SKM-1 treated with dmso at 0.1 percent for 144 hours (cell line): Measurements from ENCODE around the gene ULK4.
"Not testable (repeated sequence)": the region's sequence is repeated elsewhere in the genome, so short reads cannot be mapped to it uniquely, and the experiment has no call there.

ENCODE experiments used
- DNase-seq: peaks from one replicate; lab custom pipeline; 2025; ENCODE audit not compliant: unreplicated experiment; lab: John Stamatoyannopoulos, UW

ULK4 gene

GRCh38 chr3:41370765-41371535 lies 591.0 kb downstream of the ULK4 start:
- not testable (repeated sequence) for DNase-seq

GRCh38 chr3:41370307-41370706 lies 591.6 kb downstream of the ULK4 start:
- DNase-seq, result no peak

- no peak for DNase-seq
These were observed 592.1 kb downstream of the ULK4 start for GRCh38 chr3:41369838-41370237.

GRCh38 chr3:41365973-41366372 lies 595.9 kb downstream of the ULK4 start:
- DNase-seq, result no peak

DNA sequence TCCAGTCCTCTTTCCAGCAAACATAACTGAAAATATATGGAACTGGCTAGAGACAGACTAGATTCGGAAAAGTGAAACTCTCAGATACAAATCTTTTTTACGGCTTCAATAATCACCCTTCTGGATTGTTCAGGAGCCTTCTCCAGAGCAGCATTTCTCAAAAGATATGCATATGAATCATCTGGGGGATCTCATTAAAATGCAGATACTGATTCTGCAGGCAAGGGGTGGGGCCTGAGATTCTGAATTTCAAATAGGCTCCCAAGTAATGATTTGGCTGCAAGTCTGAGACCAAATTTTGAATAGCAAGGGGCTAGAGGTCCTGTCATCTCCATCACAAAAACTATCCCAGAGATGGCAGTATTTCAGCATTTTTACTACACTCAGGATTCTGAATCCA lies 597.2 kb downstream of the ULK4 start:
- no peak for DNase-seq

- no peak for DNase-seq
These were observed 597.9 kb downstream of the ULK4 start for GRCh38 chr3:41363830-41364523.

DNA sequence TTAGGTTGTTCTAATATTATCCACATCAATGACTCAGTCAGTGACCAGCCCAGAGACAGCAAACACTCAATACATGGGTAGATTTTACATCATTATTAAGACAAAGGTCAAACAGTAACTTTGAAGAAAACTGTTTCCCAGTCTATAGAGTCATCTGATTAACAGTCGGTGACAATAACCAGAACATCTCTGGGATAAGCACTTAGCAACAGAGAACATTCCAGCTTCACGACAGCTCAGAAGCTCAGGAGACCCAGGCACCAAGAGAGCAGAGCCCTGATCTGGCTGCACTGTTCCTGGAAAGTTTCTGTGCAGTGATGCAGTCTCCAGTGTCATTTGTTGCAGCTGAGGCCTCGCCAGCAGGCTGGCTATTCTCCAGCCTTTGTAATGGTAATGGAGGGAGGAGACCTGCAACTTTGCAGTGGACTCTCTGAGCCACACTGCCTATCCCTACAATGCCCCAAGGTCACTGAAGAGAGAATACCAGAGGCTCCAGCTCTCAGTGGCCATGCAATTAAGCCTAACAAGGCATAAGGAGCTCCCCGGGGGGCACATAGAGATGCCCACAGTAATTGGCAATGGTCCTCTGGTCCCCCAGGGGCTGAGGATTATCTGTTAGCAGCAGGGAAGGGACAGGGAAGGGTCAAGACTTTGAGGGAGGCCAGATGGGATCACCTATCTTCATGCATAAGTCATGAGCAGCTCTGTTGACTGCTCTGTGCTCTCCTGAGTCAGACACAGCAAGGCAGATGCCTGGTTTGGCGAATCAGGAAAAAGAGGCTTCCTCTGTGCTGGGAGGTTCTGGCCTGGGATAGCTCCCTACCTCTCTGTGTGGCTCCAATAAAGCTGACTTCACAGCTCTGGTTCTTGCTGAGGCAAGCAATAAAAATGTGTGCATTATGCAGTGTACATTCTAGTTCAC lies 599.0 kb downstream of the ULK4 start:
- DNase-seq, result no peak

DNA sequence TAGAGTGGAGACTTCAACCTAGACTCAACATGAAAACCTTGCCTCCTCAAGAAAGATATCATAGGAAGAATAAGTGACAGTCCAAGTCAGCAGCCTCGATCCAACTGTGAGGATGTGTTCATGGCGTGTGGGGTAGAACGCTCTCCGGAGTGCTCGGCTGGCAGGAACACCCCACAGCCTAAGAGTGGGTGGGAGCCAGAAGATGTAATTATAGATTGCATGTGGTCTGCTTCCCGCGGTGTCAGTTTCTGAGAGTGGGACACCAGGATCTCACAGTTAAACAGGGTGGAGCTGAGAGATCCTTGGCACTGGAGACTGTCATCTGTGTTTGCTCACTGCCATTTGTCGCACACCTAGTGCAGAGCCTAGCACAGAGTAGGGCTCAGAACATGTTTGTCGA lies 604.6 kb downstream of the ULK4 start:
- no peak for DNase-seq

- DNase-seq, result no peak
These were observed 605.1 kb downstream of the ULK4 start for GRCh38 chr3:41356775-41357174.

DNA sequence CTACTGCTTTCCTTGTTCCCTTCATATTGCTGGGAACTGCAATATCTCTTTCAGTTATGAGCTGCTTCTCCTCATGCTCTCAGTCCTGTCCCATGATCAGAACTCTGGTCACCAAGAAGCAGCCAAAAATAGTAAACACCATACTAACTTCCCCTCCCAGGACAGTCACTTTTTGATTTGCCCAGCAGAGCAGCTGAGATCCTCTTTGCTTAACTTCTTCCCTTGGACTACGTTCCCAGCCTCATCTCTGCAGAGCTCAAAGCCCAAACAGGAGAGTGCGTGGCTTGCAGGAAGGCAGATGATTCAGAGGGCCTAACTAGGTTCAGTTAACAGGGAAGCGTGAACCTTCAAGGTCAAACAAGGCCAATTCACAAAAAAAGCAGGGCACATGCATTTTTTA lies 609.4 kb downstream of the ULK4 start:
- DNase-seq, result no peak

DNA sequence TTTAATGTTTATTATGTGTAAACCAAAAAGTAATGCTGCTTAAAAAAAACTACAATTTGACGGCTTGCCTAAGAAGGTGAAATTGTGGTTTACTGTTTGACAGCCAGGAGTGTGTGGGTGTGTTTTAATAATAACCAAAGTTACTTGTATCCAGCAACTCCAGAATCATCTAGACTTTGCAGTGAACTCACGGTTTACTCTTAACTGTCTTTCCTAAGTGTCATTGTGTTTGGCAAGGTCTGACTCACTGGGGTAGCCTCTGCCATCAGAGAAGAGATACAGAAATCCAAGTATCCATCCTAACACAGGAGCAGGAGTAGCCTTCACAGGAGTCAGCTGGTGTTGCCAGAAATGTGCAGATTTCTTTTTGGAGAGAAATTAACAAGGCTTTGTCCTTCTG lies 611.5 kb downstream of the ULK4 start:
- DNase-seq, result no peak

DNA sequence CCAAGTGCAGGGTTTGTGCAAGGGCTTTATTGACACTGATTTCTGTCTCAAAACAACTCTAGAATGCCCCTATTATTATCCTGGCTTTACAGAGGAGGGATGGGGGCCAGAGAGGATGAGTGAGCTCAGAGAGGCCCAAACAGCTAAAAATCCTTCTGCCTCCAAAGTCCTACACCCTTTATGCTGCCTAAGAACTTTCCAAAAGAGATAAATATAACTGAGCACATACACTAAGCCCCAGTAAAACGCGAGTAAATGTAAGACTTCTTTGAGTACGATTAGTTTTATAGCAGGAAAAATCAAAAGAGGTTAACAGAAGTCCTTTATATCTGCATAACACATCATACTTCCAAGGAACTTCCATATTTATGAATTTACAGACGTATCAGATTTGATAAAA lies 613.5 kb downstream of the ULK4 start:
- DNase-seq, result no peak

GRCh38 chr3:41346698-41347270 lies 615.1 kb downstream of the ULK4 start:
- no peak for DNase-seq

GRCh38 chr3:41345788-41346187 lies 616.1 kb downstream of the ULK4 start:
- no peak for DNase-seq

GRCh38 chr3:41339758-41340157 lies 622.1 kb downstream of the ULK4 start:
- no peak for DNase-seq

DNA sequence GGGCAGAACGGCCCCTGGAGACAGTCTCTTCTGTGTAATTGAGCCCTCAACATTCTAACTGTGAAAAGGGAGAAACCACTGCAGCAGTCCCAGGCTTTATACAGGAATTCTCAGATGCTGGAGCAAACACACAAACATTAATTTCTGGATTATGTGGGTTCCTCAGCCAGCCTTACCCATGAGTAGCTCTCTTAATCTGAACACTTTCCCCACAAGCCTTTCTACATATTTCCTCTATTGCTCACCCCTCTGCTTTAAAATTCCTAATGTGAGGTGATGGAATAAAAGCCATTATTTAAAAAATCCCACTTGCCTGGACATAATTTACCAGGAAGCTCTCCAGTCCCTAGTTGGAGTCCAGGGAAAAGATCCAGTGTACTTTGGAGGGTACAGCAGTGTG lies 623.6 kb downstream of the ULK4 start:
- no peak for DNase-seq

- DNase-seq, result no peak
These were observed 627.5 kb downstream of the ULK4 start for GRCh38 chr3:41334426-41334825.

- no peak for DNase-seq
These were observed 630.9 kb downstream of the ULK4 start for GRCh38 chr3:41331041-41331440.

GRCh38 chr3:41330465-41330864 lies 631.4 kb downstream of the ULK4 start:
- DNase-seq, result no peak

DNA sequence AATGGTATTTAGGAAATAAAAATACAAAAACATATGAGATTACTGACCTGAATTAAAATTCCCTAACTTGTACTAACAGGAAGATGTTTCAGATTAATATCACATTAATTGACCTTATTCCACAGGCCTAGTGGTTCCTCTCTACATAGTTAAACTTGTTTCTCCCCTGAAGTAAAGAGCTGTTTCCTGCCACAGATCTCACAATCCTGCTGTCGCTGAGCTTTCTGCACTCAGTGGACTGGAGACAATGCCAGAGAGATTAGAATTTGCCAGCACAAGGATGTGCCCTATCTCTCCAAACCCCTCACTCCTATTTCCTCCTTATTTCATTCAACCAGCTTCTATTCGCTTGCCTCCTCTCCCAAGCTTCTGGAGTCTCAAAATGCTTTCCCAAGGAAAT lies 632.0 kb downstream of the ULK4 start:
- DNase-seq, result no peak

DNA sequence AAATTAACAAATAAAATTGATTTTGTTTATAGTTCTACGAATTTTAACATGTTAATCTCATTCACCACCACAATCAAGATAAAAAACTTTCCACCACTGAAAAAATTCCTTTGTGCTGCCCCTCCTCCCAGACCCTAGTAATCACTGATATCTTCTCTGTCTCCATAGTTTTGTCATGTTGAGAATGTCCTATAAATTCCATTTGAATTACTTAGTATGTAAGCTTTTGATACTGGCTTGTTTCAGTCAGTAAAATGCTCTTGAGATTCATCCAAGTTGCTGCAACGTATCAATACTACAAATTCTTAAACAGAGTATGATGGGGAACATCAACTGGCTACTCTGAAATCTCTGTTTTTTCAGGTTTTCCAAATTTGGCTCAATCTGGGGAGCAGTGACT lies 633.0 kb downstream of the ULK4 start:
- no peak for DNase-seq
